HG02973 (cell line): ENCODE measurements around the gene LRSAM1.

ENCODE experiments used
- ATAC-seq: cut with Tn5 transposase; IDR thresholded peaks from one replicate; pipeline ENCODE4 v1.9.1; 2021; ENCODE audit warnings: moderate library complexity; ENCODE audit not compliant: unreplicated experiment

Gene LRSAM1

GRCh38 chr9:127450830-127451607, at the start of gene LRSAM1, which contains the start of gene RPL12:
Gene LRSAM1, plus strand, starts transcription at chr9:127451510. Its CDS starts 3,018 bp downstream, at chr9:127454528.
Gene RPL12, minus strand, starts transcription at chr9:127451406. Its CDS starts 89 bp downstream, at chr9:127451317.
- peak; percentile 65 for ATAC-seq

- no peak for ATAC-seq
Measured at GRCh38 chr9:127402401-127403090, 48.8 kb upstream of the LRSAM1 start.

GRCh38 chr9:127403507-127404192, 47.7 kb upstream of the LRSAM1 start:
- no peak for ATAC-seq

- no peak for ATAC-seq
Measured at GRCh38 chr9:127404631-127405030, 46.7 kb upstream of the LRSAM1 start.

GRCh38 chr9:127405344-127406125, 45.8 kb upstream of the LRSAM1 start:
- no peak for ATAC-seq

GRCh38 chr9:127406799-127407491, 44.4 kb upstream of the LRSAM1 start:
- no peak for ATAC-seq

- no peak for ATAC-seq
Measured at GRCh38 chr9:127407492-127407843, 43.8 kb upstream of the LRSAM1 start.

- no peak for ATAC-seq
Measured at GRCh38 chr9:127411122-127411521, 40.2 kb upstream of the LRSAM1 start.

GRCh38 chr9:127415141-127415540, 36.2 kb upstream of the LRSAM1 start:
- no peak for ATAC-seq

GRCh38 chr9:127415657-127416056, 35.7 kb upstream of the LRSAM1 start:
- no peak for ATAC-seq

- no peak for ATAC-seq
Measured at GRCh38 chr9:127417131-127418036, 33.9 kb upstream of the LRSAM1 start.

- no peak for ATAC-seq
Measured at GRCh38 chr9:127418037-127418471, 33.3 kb upstream of the LRSAM1 start.

- no peak for ATAC-seq
Measured at GRCh38 chr9:127419348-127419747, 32.0 kb upstream of the LRSAM1 start.

- ATAC-seq: no peak
Measured at GRCh38 chr9:127421057-127421456, 30.3 kb upstream of the LRSAM1 start.

GRCh38 chr9:127422133-127422782, 29.1 kb upstream of the LRSAM1 start:
- no peak for ATAC-seq

GRCh38 chr9:127422787-127423186, 28.5 kb upstream of the LRSAM1 start:
- ATAC-seq: no peak

- ATAC-seq: no peak
Measured at GRCh38 chr9:127423476-127423933, 27.8 kb upstream of the LRSAM1 start.

GRCh38 chr9:127423934-127424675, 27.2 kb upstream of the LRSAM1 start, which contains the start of gene ZNF79:
Gene ZNF79, plus strand, starts transcription at chr9:127424382. Its CDS starts 406 bp downstream, at chr9:127424788.
- peak; percentile 77 for ATAC-seq
